GM18498 (cell line): ENCODE results near the gene SDK1.
"Not testable (repeated sequence)": the region's sequence is repeated elsewhere in the genome, so short reads cannot be mapped to it uniquely, and the experiment has no call there.

Source experiments
- ATAC-seq: cut with Tn5 transposase; IDR thresholded peaks from one replicate; pipeline ENCODE4 v1.9.1; 2021; ENCODE audit warnings: mild to moderate bottlenecking, moderate library complexity; ENCODE audit not compliant: unreplicated experiment

SDK1 gene

GRCh38 chr7:4230352-4230751, 929.3 kb downstream of the SDK1 start:
- ATAC-seq = no peak

- no peak for ATAC-seq
Measured at GRCh38 chr7:4233146-4233545, 932.1 kb downstream of the SDK1 start.

GRCh38 chr7:4233621-4234497, 932.8 kb downstream of the SDK1 start:
- no peak for ATAC-seq

GRCh38 chr7:4234498-4234855, 933.4 kb downstream of the SDK1 start:
- no peak for ATAC-seq

GRCh38 chr7:4234886-4235285, 933.8 kb downstream of the SDK1 start:
- ATAC-seq = no peak

GRCh38 chr7:4235596-4235995, 934.5 kb downstream of the SDK1 start:
- ATAC-seq = no peak

GRCh38 chr7:4236389-4236788, 935.3 kb downstream of the SDK1 start:
- no peak for ATAC-seq

- not testable (repeated sequence) for ATAC-seq
Measured at GRCh38 chr7:4236873-4237272, 935.8 kb downstream of the SDK1 start.

GRCh38 chr7:4237296-4238235, 936.5 kb downstream of the SDK1 start:
- no peak for ATAC-seq

- no peak for ATAC-seq
Measured at GRCh38 chr7:4238861-4239260, 937.8 kb downstream of the SDK1 start.

GRCh38 chr7:4240042-4240441, 939.0 kb downstream of the SDK1 start:
- ATAC-seq = no peak

GRCh38 chr7:4240520-4241303, 939.7 kb downstream of the SDK1 start:
- no peak for ATAC-seq

GRCh38 chr7:4241304-4241612, 940.2 kb downstream of the SDK1 start:
- no peak for ATAC-seq

GRCh38 chr7:4241791-4242190, 940.7 kb downstream of the SDK1 start:
- no peak for ATAC-seq

GRCh38 chr7:4242706-4243105, 941.7 kb downstream of the SDK1 start:
- no peak for ATAC-seq

- no peak for ATAC-seq
Measured at GRCh38 chr7:4244041-4244440, 943.0 kb downstream of the SDK1 start.

- no peak for ATAC-seq
Measured at GRCh38 chr7:4244635-4245034, 943.6 kb downstream of the SDK1 start.

GRCh38 chr7:4245135-4245865, 944.2 kb downstream of the SDK1 start:
- no peak for ATAC-seq

GRCh38 chr7:4245866-4246470, 944.9 kb downstream of the SDK1 start:
- ATAC-seq = no peak

- no peak for ATAC-seq
Measured at GRCh38 chr7:4246536-4246935, 945.5 kb downstream of the SDK1 start.
